OCI-M1 (cell line): ENCODE results near the gene C1QB.
A peak's percentile ranks its signal among the peaks of the same experiment; 100 is the strongest.

Experiments
- DNase-seq: peaks from one replicate; lab custom pipeline; 2025; lab: John Stamatoyannopoulos, UW

The C1QB gene, protein sequence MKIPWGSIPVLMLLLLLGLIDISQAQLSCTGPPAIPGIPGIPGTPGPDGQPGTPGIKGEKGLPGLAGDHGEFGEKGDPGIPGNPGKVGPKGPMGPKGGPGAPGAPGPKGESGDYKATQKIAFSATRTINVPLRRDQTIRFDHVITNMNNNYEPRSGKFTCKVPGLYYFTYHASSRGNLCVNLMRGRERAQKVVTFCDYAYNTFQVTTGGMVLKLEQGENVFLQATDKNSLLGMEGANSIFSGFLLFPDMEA

GRCh38 chr1:22652881-22653316 lies at the start of gene C1QB:
Gene C1QB (plus strand): TSS chr1:22653236. CDS start chr1:22659463, 6,227 bp downstream.
- no peak for DNase-seq

DNA sequence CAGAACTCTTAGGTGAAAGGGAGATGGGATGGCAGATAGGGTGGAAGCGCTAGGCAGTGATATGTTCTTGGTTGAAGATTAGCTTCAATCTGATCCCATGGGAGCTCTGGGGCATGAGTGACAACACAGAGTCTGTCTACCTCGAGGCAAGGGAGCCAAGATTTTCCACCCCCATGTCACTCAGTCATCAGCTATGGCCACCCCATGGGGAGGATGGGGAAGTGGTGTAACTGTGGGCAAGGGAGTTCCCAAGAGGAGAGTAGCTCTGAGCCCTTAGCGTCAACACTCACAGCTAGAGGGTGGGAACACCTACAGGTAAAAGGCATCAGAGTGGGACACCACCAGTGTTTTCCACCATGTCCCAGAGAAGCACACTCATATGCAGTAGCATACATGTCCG lies 46.9 kb upstream of the C1QB start:
- no peak for DNase-seq

DNA sequence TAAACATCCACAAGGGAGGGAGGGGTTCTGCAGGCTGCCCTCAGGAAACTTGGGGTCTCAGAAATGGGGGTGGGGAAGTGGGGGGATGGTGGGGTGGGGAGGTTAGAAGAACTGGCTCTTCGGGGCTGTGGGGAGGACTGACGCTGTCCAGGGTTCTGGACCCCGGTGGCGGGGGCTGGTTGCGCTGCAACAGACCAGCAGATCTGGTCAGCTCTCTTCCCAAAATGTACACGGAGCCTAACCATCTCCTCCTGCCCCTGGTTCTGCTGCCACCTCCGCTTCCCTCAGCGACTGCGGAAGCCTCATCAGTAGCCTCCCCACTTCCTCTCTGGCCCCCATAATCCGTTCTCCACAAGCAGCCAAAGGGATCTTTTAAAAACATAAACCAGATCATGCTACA lies 45.9 kb upstream of the C1QB start:
- DNase-seq: no peak

GRCh38 chr1:22608361-22608760 lies 44.7 kb upstream of the C1QB start:
- no peak for DNase-seq

DNA sequence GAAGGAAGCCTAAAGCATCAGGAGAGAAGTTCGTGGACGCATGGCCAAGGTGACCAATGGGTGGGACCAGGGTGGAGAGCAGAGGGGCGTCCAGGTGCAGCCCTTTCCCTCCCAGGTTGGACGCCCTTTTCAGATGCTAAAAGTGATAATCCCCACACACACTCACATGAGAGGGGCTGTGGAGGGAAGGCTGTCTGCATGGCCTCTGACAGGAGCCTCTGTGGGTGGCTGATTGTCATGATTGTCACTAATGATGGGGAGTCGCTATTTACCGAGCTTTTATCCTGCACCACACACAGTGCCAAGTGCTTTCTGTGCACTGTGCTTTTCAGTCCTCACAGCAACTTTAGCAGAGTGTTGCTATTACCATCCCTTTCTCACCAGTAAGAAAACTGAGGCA lies 43.7 kb upstream of the C1QB start:
- no peak for DNase-seq

DNA sequence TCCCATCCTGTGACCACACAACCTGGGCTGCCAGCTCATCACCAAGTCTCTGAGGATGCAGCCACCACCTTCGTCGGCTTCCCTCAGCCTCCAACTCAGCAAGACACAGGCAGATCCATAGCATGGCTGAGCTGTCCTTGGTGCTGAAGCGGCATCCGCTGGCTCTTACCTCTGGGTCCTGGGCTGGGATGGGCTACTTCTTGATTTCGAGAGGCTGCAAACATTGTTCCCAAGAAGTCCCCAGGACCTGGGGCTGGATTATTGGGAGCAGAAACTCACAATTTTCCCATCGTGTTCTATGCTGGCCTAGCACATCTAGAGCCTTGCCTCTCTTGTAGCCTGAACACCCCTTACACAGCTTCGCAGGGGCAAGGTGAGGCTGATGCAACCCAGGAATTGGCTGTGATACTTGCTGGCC lies 41.5 kb upstream of the C1QB start:
- peak; percentile 64 for DNase-seq

GRCh38 chr1:22612671-22613571 lies 40.1 kb upstream of the C1QB start:
- DNase-seq: no peak

- no peak for DNase-seq
Measured at GRCh38 chr1:22613572-22613918, 39.5 kb upstream of the C1QB start.

DNA sequence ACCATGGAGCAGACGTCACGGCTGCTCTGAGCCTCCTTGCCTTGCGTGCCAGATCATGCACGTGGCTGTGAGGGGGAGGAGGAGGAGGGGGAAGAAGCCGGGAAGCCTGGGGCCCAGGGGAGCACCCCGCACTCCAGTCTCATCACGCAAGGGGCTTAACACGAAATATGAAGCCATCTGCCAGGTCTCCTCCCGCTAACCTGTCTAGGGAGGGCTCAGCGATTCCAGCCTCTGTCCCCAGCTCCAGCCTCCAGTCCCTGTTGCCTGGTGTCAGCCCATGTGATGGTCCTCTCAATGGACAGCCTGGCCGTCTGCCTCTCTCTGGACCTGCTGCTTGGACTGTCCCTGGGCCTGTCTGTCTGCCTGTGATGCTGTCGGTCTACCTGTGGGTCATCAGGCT lies 39.1 kb upstream of the C1QB start:
- no peak for DNase-seq

DNA sequence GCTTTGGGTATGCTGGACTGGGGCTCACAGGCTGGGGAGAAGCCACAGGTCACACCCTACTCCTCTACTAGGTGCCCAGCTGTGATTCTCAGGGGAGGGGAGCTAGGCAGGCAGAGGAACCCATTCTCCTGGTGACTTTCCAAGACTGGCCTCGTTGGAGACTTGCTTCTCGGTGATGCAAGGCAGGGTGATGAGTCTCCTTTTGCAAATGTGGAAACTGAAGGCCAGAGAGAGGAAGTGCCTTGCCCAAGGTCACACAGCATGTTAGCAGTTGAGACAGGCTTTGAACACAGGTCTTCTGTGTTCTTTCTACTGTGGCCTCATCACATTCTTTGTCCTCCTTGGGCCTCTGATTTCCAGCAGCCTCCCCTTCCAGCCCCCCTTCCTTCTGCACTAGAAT lies 37.1 kb upstream of the C1QB start:
- no peak for DNase-seq

- no peak for DNase-seq
Measured at GRCh38 chr1:22616571-22616970, 36.5 kb upstream of the C1QB start.

DNA sequence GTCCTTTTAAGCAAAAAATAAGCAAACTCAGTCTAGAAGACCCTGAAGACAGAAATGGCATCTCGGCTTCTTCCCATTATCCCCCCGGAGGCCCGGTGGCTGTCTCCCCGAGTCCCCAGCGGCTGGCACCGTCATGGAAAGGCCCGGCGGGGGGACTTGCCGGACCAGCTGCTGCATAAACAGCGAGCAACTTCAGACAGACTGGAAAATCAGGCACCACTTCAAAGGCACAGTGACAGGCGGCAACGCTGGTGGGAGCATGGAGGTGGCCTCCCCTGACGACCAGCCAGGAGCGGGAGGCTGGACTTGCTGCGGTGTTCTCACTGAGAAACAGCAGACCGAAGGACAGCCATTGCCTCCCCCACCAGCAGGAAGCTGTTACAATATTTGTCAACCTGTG lies 35.0 kb upstream of the C1QB start:
- DNase-seq: no peak

GRCh38 chr1:22619252-22619651 lies 33.8 kb upstream of the C1QB start:
- peak; percentile 55 for DNase-seq

GRCh38 chr1:22619798-22620197 lies 33.2 kb upstream of the C1QB start:
- DNase-seq: no peak

DNA sequence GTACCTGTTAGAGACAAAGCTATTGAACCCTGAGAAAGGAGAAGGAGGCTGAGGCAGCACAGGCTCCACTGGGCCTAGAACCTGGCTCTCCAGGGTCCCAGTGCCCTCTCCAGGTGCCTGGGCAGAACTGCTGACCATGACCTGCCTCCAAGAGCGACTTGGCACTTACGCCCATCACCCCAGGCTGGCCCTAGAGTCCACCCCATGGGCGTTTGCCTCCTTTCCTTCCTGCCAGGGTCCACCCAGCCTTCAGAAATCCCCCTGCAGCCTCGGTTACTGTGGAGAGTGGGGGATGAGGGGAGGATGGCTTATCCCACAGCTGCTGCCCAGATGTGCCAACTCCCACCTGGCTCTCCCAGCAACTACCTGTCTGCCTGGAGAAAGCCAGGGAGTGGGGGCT lies 31.3 kb upstream of the C1QB start:
- no peak for DNase-seq

GRCh38 chr1:22625262-22625925 lies 27.6 kb upstream of the C1QB start:
- peak; percentile 10 for DNase-seq

DNA sequence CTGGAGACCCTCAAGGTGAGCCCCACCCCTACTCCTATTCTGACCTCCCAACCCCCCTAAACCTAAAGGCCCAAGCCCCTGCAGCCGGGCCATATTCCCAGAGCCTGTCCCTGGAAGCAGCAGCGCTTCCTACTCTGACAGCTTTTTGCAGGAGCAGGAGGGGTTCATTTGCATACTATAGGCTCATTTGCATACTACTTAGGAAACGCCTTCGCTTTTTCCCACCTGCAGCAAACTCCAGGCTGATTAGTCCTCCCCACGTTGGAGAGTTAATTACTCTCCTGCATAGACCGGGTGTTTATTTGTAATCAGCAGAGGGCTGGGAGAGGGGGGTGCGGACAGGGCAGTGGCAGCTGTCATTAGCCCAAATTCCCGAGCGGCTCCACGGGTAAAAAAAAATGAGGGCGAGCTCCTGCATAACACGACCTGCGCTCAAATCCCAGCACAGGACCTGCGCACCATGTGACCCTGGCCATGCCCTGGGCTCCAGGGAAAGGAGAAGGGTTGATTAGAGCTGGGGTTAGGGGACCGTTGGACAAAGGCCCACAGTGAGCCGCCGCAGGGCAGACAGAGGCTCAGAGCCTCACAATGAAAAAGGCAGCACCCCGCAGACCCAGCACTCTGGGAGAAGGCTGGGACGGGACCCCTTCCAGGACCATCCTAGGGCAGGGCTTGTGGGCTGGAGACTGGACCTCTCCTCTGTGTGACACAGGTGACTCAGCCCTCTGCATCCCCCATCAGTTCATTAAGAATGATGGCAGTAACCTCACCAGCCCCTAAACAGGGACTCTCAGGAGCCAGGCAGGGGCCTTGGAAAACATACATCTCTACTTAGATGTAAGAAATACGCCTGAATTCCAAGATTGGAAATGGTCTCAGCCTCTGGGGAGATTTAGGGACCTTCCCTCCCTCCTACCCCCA lies 26.5 kb upstream of the C1QB start:
- DNase-seq: no peak

GRCh38 chr1:22627331-22627730 lies 25.7 kb upstream of the C1QB start:
- no peak for DNase-seq

GRCh38 chr1:22628698-22629444 lies 24.2 kb upstream of the C1QB start:
- no peak for DNase-seq

DNA sequence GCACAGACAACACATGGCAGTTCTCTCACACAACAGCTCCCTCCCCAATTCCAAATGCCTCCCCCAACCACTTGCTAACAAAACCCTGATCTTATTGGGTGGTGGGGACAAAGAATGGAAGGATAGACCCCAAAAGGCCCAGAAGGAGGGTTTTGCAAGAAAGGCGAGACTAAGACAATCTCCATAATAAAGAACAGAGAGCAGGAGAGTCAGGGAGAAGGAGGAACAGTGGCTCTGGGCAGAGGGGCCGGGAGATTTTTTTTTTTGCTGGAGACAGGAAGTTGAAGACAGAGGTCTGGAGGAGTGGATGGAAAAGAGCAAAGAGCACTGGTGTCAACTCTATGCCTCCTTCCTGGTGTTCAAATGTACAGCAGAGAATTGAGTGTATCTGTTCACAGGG lies 23.1 kb upstream of the C1QB start:
- DNase-seq: no peak
